Measurements from ENCODE around the gene KRT26.

- TF ChIP-seq, protein P1, sequence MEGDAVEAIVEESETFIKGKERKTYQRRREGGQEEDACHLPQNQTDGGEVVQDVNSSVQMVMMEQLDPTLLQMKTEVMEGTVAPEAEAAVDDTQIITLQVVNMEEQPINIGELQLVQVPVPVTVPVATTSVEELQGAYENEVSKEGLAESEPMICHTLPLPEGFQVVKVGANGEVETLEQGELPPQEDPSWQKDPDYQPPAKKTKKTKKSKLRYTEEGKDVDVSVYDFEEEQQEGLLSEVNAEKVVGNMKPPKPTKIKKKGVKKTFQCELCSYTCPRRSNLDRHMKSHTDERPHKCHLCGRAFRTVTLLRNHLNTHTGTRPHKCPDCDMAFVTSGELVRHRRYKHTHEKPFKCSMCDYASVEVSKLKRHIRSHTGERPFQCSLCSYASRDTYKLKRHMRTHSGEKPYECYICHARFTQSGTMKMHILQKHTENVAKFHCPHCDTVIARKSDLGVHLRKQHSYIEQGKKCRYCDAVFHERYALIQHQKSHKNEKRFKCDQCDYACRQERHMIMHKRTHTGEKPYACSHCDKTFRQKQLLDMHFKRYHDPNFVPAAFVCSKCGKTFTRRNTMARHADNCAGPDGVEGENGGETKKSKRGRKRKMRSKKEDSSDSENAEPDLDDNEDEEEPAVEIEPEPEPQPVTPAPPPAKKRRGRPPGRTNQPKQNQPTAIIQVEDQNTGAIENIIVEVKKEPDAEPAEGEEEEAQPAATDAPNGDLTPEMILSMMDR (IDR thresholded peaks at IDR 0.05; ENCODE audit: low read length) = no peak
- TF ChIP-seq EZH2 (optimal IDR thresholded peaks at IDR 0.05; ENCODE audit: low read depth, low read length) = no peak
- no peak for TF ChIP-seq EZH2phosphoT487 (IDR thresholded peaks at IDR 0.05; ENCODE audit: low read length)
These were observed 7.3 kb upstream of the KRT26 start for GRCh38 chr17:40779181-40779909.
